Ascending aorta (tissue), 2 donors: ENCODE results near the gene CTNS. TPM values are rescaled to one million over a fixed set of nuclear protein-coding genes. Genes with fewer than 3 reads are reported as not detected.

ENCODE experiments used
- DNase-seq, 2 donors: peaks; one replicate each; pipeline ENCODE4 v3.0.0-alpha.2; 2019; ENCODE audit warnings: low spot score in 2 of 2
- H3K27ac ChIP-seq, 2 donors: fragments of 200-600 bp; sonication (generic); one replicate each; pipeline ENCODE4 v1.5.1; 2016 to 2017; ENCODE audit warnings: mild to moderate bottlenecking in 1 of 2
- H3K27me3 ChIP-seq: fragments of 200-600 bp; sonication (generic); one replicate; pipeline ENCODE4 v1.5.1; 2017
- H3K36me3 ChIP-seq, 2 donors: fragments of 200-600 bp; sonication (generic); one replicate each; pipeline ENCODE4 v1.5.1; 2016
- H3K4me1 ChIP-seq, 2 donors: fragments of 200-600 bp; sonication (generic); one replicate each; pipeline ENCODE4 v1.5.1; 2016 to 2017; ENCODE audit warnings: mild to moderate bottlenecking in 1 of 2
- H3K4me3 ChIP-seq, 2 donors: fragments of 200-600 bp; sonication (generic); one replicate each; pipeline ENCODE4 v1.5.1; 2016 to 2017; ENCODE audit warnings: mild to moderate bottlenecking in 1 of 2
- H3K9me3 ChIP-seq, 2 donors: fragments of 200-600 bp; sonication (generic); one replicate each; pipeline ENCODE4 v1.5.1; 2016
- CTCF ChIP-seq, 3 experiments: fragments of 200-600 bp in 2 of 3; fragments of 450-650 bp in 1 of 3; sonication (generic) in 2 of 3; IDR thresholded peaks; one replicate each; pipeline ENCODE4 v1.5.1; 2016 to 2019; ENCODE audit warnings: antibody characterized with exemption in 3 of 3, mild to moderate bottlenecking in 1 of 3, moderate library complexity in 1 of 3
- intact Hi-C: fragments of 100-400 bp; cut with DNase I; formaldehyde crosslinking; loops from one replicate; pipeline ENCODE4 v1.15.1; 2023
- total RNA-seq: library from RNA; depleted of rRNA; stranded (reverse); fragments of >200 nt; gene quantifications from one replicate; pipeline ENCODE4 v1.1.0, GENCODE V29; 2016

CTNS gene
- total RNA-seq, 1 donor from 2014 or later = 16.7 TPM

DNA sequence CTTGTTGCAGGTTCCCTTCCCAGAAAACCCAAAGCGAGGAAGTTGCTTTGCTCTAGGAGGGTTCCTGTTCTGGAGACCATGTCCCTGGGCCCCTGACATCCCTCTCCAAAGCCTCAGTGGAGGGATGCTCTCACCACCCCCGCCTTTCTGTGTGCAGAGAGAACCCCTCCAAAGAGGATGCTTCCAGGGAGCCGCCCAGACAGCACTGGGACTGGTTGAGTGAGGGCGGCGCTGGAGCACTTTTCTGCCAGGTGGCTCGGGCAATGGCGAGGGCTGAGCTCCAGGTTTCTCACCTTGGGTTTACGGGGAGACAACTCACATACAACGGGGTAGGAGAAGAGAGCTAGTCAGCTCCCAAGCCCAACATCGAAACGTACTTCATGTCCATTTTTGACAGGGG, 39.3 kb downstream of the CTNS start:
- Histone ChIP-seq H3K27ac (no peak overlapping the region), H3K4me1 (no peaks in the 10 kb centered on the region), H3K4me3 (no peak overlapping the region), H3K36me3 (no peaks in the 10 kb centered on the region), H3K27me3 (no peaks in the 10 kb centered on the region), H3K9me3 (no peaks in the 10 kb centered on the region)
- intact Hi-C loops = no loop called here
- no peak for TF ChIP-seq CTCF (IDR thresholded peaks at IDR 0.05)
- no peak for DNase-seq

DNA sequence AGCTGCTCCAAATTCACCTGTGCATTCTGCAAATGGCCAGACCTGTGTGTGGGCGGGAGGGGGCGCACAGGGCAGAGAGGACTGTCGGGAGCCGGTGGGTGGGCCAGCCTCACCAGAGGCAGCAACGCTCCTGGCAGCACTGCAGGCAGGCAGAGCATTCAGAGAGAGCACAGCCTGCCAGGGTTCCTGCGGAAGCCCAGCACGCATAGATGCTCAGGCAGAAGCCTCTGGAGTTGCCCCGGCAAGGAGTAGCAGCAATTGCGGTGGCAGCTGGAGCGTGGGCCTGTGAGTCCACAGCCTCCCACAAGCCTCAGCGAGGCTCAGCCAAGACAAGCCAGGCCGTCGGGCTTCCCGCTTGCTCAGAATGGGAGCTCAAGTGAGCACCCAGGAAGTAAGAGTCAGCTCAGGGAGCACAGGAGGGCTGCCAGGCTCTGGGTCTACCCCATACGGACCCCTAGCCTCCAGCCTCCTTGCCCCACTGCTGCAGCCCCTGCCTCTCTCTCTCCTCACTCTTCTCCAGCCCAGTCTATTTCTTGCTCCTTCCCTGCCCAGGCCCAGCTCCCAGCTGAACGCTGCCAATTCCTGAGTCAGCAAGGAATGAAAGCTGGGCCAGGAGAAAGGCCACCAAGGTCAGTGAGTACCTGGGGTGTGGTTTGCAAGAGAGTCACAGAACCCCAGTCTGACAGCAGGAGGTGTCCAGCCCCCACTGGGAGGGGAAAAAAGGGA, 41.7 kb downstream of the CTNS start:
- Histone ChIP-seq H3K4me3 (no peak overlapping the region), H3K9me3 (no peaks in the 10 kb centered on the region), H3K36me3 (no peaks in the 10 kb centered on the region), H3K4me1 (no peaks in the 10 kb centered on the region), H3K27ac (no peak overlapping the region), H3K27me3 (no peaks in the 10 kb centered on the region)
- TF ChIP-seq CTCF (IDR thresholded peaks at IDR 0.05) = no peak
- DNase-seq = no peak
- intact Hi-C loops = no loop called here

GRCh38 chr17:3678821-3679530, 42.4 kb downstream of the CTNS start:
- Histone ChIP-seq H3K9me3 (no peaks in the 10 kb centered on the region), H3K36me3 (no peaks in the 10 kb centered on the region), H3K4me1 (no peaks in the 10 kb centered on the region), H3K4me3 (no peak overlapping the region), H3K27me3 (no peaks in the 10 kb centered on the region), H3K27ac (no peak overlapping the region)
- DNase-seq = no peak
- no peak for TF ChIP-seq CTCF (IDR thresholded peaks at IDR 0.05)
- intact Hi-C loops = no loop called here

GRCh38 chr17:3679531-3680126, 43.1 kb downstream of the CTNS start:
- H3K4me3 ChIP-seq = no peak overlapping the region
- TF ChIP-seq CTCF (IDR thresholded peaks at IDR 0.05) = no peak
- H3K27ac ChIP-seq = no peak overlapping the region
- intact Hi-C loops = no loop called here
- H3K9me3 ChIP-seq = no peaks in the 10 kb centered on the region
- no peaks in the 10 kb centered on the region for H3K36me3 ChIP-seq
- no peak for DNase-seq
- no peaks in the 10 kb centered on the region for H3K4me1 ChIP-seq
- H3K27me3 ChIP-seq = no peaks in the 10 kb centered on the region

DNA sequence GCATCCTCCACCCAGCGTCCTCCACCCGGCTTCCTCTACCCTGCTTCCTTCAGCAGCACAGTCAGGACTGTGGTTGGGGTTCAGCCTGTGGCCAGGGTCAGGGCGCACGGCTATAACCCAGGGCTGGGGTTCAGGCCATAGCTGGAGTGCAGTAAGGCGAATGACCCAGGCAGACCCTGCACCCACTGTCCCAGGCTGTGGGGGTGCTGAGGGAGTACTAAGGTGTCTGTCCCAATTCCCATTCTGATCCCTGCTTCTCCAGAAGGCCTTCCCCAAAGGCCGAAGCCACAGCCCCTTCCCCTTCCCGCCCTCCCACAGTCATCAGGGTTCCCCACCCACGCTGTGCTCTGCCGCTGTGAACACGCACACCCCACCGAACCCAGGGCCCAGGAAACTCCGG, 44.5 kb downstream of the CTNS start:
- no peaks in the 10 kb centered on the region for H3K27me3 ChIP-seq
- intact Hi-C loops = no loop called here

More for the DNA sequence above, 44.5 kb downstream of the CTNS start:
- Histone ChIP-seq H3K36me3 (no peaks in the 10 kb centered on the region), H3K9me3 (no peaks in the 10 kb centered on the region), H3K4me3 (no peak overlapping the region), H3K27ac (no peak overlapping the region), H3K4me1 (no peaks in the 10 kb centered on the region)
- no peak for TF ChIP-seq CTCF (IDR thresholded peaks at IDR 0.05)
- no peak for DNase-seq
